Stimulated activated CD4-positive, alpha-beta T cell treated with anti-CD3 and anti-CD28 coated beads, TNF-alpha, amount 100 ng/mL, for 1 hour (primary cell): ENCODE results near the gene SLTM.
"Not testable (repeated sequence)": the region's sequence is repeated elsewhere in the genome, so short reads cannot be mapped to it uniquely, and the experiment has no call there.

Experiments used
- DNase-seq, 3 donors: peaks; one replicate each; pipeline ENCODE4 v3.0.0-alpha.2; 2020; ENCODE audit warnings: low read depth in 3 of 3, low spot score in 1 of 3

SLTM gene

DNA sequence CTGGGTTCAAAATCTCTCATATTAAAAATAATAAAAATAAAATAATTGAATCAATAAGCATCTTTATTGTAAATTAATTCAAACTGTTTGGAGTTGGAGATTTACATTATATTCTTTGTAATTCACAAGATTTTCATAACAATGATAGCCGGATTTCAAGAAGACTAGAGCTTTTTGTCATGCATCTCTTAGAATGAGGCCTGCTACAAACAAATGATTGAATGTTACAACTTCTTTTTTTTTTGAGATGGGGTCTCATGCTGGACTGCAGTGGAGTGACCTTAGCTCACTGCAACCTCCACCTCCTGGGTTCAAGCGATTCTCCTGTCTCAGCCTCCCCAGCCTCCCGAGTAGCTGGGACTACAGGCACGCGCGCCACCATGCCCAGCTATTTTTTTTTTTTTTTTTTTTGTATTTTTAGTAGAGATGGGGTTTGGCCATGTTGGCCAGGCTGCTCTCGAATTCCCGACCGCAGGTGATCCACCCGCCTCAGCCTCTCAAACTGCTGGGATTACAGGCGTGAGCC is 3.5 kb downstream of the SLTM start:
- no peak for DNase-seq

- no peak for DNase-seq
Observed at GRCh38 chr15:58926823-58927222, 6.7 kb downstream of the SLTM start.

DNA sequence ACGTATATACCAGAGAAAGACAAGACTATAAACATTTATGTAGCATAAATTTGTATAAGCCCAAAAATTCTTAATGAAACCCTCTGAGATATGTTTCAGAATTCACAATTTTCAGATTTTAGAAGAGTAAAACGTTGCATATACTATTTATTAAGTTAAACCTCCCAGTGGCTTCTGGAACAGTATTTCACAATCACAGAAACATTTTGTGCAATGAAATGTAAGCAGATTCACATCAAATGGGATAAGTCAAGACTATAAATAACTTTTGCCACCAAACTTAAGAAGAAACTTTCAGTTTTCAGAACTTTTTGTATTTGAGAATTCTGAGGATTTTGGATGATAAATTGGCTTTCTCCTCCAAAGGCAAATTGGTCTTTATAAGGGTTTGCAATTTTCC is 9.2 kb downstream of the SLTM start:
- no peak for DNase-seq

DNA sequence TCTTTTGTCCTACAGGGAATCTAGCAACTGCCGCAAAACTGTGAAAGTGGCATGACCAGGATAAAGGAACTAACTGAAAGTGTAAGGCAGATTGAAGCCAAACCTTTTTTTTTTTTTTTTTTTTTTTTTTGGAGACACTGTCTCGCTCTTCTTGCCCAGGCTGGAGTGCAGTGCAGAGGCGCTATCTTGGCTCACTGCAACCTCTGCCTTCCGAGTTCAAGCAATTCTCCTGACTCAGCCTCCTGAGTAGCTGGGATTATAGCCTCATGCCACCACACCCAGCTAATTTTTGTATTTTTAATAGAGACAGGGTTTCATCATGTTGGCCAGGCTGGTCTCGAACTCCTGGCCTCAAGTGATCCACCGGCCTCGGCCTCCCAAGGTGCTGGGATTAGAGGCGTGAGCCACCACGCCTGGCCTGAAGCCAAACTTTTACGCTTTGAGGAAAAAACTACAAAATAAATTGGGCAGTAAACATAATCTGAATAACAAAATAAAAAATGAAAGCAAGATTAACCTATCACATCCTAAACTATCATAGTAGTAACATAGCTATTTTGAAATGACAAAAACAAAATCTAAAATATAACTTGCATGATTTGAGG is 9.7 kb downstream of the SLTM start:
- DNase-seq: no peak

- no peak for DNase-seq
Observed at GRCh38 chr15:58923284-58923683, 10.2 kb downstream of the SLTM start.

DNA sequence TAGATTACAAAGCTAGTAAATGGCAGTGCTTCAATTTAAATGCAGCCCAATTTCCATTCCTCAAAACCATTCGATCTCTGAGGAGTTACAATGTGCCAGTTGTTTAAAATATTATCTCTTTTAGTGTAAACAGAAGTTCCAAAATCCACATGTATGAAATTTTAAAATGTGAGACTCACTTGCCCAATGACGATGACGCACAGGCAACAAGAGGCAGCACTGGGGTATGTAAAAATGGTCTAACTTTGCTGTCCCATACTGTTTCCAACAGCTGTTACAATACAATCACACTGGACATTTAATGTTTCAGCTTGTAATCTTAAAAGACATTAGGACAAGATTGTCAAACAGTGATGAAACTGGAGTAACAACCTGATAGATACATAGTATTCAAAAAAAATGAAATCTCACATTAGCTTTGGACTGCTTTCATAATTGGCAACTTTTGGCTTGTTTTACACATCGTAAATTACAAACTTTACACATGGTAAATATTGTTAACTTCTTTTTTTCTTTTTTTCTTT is 12.2 kb downstream of the SLTM start:
- DNase-seq: no peak

GRCh38 chr15:58920447-58920846 is 13.0 kb downstream of the SLTM start:
- DNase-seq: not testable (repeated sequence)

- no peak for DNase-seq
Observed at GRCh38 chr15:58919232-58919631, 14.2 kb downstream of the SLTM start.

GRCh38 chr15:58918239-58918638 is 15.2 kb downstream of the SLTM start:
- DNase-seq: no peak

GRCh38 chr15:58917613-58918129 is 15.8 kb downstream of the SLTM start:
- DNase-seq: not testable (repeated sequence)

GRCh38 chr15:58916962-58917361 is 16.5 kb downstream of the SLTM start:
- no peak for DNase-seq

DNA sequence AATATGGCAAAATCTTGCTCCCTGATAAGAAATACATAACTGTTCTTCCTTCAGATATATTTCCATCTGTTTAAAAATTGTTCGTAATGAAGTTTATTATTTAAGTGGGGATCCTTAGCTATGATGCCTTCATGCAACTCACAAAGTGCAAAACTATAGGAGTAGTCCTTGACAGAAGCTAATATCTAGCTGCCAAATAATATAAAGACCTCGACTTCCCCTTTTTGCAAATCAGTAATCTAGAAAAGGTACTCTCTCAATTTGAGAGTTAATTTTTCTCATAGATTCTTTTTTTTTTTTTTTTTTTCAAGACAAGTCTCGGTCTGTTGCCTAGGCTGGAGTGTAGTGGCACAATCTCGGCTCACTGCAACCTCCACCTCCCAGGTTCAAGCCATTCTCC is 23.0 kb downstream of the SLTM start:
- DNase-seq: no peak

GRCh38 chr15:58909616-58910015 is 23.9 kb downstream of the SLTM start:
- DNase-seq: no peak

GRCh38 chr15:58908550-58909309 is 24.7 kb downstream of the SLTM start:
- no peak for DNase-seq

DNA sequence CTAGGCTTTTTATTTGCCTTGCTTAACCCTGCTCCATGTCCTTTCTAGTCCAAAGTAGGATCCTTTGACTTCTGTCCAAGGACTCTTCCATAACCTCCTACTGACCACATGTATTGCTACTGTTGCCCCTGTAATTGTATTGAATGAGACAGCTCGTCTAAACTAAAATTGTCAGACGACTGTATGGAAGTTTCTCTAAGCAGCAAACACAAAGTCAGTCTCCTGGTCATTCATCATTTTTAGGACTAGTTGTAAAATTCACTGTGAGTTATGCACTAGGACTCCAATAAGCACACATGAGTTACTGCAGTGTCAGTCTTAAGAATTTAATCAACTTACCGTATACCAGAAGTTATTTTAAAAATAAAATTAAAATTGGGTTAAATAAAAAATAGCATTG is 32.8 kb downstream of the SLTM start:
- DNase-seq: no peak

DNA sequence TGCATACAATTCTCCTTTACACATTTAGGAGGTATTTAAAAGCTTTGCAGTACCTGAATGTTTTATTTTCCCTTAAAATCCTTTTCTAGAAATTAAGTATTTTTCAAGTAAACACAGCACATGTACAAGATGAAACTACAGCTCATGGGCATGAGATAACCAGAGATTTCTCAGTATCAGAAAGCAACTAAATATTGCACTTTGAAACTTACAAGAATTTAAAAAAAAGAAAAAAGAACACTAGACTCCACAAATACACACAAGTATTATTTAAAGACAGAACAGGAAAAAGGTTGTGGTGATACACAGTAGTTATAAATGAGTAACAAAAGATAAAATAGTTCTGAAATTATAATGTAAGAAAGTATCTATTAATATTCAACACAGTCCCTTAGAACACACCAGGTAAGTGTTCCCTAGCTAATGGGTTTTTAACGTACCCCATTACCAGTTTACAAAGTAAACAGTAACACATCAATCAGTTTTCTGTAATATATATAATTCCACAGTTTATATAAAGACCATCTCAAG is 35.3 kb downstream of the SLTM start:
- no peak for DNase-seq

DNA sequence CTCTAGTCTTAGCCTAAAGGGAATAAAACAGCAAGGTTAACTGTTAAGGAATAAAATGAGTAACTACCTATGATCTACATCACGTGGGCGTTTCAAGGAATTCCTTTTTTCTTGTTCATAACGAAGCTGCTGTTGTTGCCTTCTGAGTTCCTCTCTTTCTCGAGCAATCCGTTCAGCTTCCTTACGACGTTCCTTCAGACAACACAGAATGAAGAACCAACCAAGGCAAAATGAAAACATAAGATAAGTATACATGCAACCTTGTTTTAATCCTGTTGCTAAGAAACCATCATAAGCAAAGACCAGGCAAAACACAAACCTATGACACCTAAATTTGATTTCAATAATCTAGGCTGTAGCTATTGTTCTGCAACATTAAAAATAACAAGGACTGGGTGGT is 44.1 kb downstream of the SLTM start:
- DNase-seq: no peak

DNA sequence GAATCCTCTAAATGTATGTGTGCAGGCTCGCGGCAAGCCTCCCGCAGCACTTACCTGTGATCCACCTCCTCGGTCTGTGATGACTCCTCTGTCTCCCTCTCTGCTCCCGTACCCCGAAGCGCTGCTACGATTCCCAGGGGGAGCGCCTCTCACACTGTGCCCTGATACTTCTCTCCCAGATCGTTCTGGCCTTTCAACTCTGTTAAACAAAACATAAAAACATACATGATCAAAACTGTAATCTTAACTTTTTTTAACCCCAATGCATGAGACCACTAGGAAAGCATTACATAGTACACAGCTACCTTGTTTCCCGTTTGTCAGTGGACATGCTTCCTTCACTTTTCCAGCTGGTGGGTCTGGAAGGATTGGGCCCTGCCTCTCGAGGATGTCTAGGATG is 46.6 kb downstream of the SLTM start:
- DNase-seq: no peak

GRCh38 chr15:58883926-58884325 is 49.6 kb downstream of the SLTM start:
- DNase-seq: not testable (repeated sequence)

DNA sequence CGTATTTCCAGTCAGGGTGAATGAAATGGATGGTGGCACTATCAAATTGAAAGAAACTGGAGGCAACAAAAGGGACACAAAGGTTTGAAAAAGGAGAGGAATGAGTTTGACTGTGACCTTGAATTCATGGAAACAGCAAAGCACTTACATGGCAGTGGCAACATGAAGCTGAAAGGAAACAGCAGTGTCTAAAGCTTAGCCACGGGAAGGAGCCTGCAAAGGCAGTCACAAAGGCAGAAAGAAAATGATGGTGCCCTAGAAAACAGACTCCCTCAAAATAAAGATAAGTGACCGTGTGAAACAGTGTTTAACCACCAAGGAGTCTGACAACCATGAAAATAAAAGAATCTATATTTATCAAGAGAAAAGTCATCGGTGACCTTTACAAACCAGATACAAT is 51.2 kb downstream of the SLTM start:
- no peak for DNase-seq

DNA sequence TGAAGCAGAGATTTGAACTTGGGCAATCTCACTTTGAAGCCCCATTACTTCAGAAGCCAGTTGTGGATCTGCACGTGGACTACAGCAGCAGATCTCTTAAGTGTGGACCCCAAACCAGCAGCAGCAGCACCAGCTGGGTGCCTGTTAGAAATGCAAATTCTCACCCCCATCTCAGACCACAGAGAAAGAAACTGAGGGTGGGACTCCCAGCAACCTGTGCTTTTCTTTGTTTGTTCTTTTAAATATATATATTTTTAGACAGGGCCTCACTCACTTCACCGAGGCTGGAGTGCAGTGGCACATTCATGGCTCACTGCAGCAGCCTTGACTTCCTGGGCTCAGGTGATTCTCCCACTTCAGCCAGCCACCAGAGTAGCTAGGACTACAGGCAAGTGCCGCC is 53.2 kb downstream of the SLTM start:
- DNase-seq: no peak
